NOMO-1 (cell line): ENCODE results near the gene RAB43.

ENCODE experiments used
- DNase-seq, 2 experiments: peaks; one replicate each; lab custom pipeline; 2025; ENCODE audit not compliant: unreplicated experiment in 2 of 2; lab: John Stamatoyannopoulos, UW

Gene RAB43

GRCh38 chr3:129061888-129062834, 59.4 kb downstream of the RAB43 start:
- DNase-seq: no peak

- DNase-seq: no peak
Observed at GRCh38 chr3:129061023-129061887, 60.3 kb downstream of the RAB43 start.

- DNase-seq: no peak
Observed at GRCh38 chr3:129060276-129061022, 61.2 kb downstream of the RAB43 start, which contains the start of gene GP9. GP9 (plus strand) TSS chr3:129060779; CDS start chr3:129061740, 961 bp downstream.

- no peak for DNase-seq
Observed at GRCh38 chr3:129059311-129059958, 62.2 kb downstream of the RAB43 start.

GRCh38 chr3:129058441-129059200, 63.0 kb downstream of the RAB43 start:
- DNase-seq: no peak

- no peak for DNase-seq
Observed at GRCh38 chr3:129057249-129057648, 64.4 kb downstream of the RAB43 start.

GRCh38 chr3:129056451-129057173, 65.0 kb downstream of the RAB43 start:
- no peak for DNase-seq

GRCh38 chr3:129054605-129055104, 66.9 kb downstream of the RAB43 start:
- no peak for DNase-seq

- no peak for DNase-seq
Observed at GRCh38 chr3:129052675-129053074, 68.9 kb downstream of the RAB43 start.

GRCh38 chr3:129051871-129052340, 69.7 kb downstream of the RAB43 start:
- DNase-seq: no peak

GRCh38 chr3:129050556-129051295, 70.9 kb downstream of the RAB43 start:
- no peak for DNase-seq

GRCh38 chr3:129047553-129047839, 74.1 kb downstream of the RAB43 start:
- DNase-seq: no peak

- DNase-seq: no peak
Observed at GRCh38 chr3:129046732-129047552, 74.7 kb downstream of the RAB43 start.

GRCh38 chr3:129046037-129046731, 75.4 kb downstream of the RAB43 start:
- DNase-seq: no peak

- peak in 1 of 2 experiments; percentile 19 for DNase-seq
Observed at GRCh38 chr3:129045675-129046036, 75.9 kb downstream of the RAB43 start.

- DNase-seq: no peak
Observed at GRCh38 chr3:129040579-129041300, 80.9 kb downstream of the RAB43 start.
